Breast epithelium (tissue), 4 donors: ENCODE measurements around the gene NEK10. TPM values are rescaled to one million over a fixed set of nuclear protein-coding genes. Genes with fewer than 3 reads are reported as not detected.

Experiments
- DNase-seq, 2 donors: peaks; one replicate each; pipeline ENCODE4 v3.0.0-alpha.2; 2019; ENCODE audit warnings: low spot score in 2 of 2
- H3K27ac ChIP-seq, 2 donors: fragments of 200-600 bp; sonication (generic) in 1 of 2; one replicate each; pipeline ENCODE4 v1.5.1; 2016 to 2019; ENCODE audit warnings: mild to moderate bottlenecking in 1 of 2
- H3K27me3 ChIP-seq, 2 donors: fragments of 200-600 bp; sonication (generic) in 1 of 2; one replicate each; pipeline versions ENCODE4 v1.5.1 to v1.6.0; 2017 to 2019; ENCODE audit warnings: control low read depth in 1 of 2, mild to moderate bottlenecking in 1 of 2
- H3K36me3 ChIP-seq: fragments of 200-600 bp; one replicate; pipeline ENCODE4 v1.5.1; 2019
- H3K4me1 ChIP-seq, 2 donors: fragments of 200-600 bp; sonication (generic); one replicate each; pipeline ENCODE4 v1.5.1; 2016 to 2019; ENCODE audit warnings: control low read depth in 1 of 2
- H3K4me3 ChIP-seq, 3 donors: fragments of 200-600 bp; sonication (generic); 1 replicate in 2 of 3; 2 replicates in 1 of 3; pipeline ENCODE4 v1.5.1; 2016 to 2019; ENCODE audit warnings: mild to moderate bottlenecking in 3 of 3, moderate library complexity in 2 of 3
- H3K9me3 ChIP-seq, 2 donors: fragments of 200-600 bp; sonication (generic) in 1 of 2; one replicate each; pipeline ENCODE4 v1.5.1; 2016 to 2019; ENCODE audit warnings: control low read depth in 1 of 2
- POLR2A ChIP-seq: fragments of 450-650 bp; IDR thresholded peaks from one replicate; pipeline ENCODE4 v1.6.1; 2016; ENCODE audit warnings: antibody characterized with exemption, mild to moderate bottlenecking, moderate library complexity
- POLR2AphosphoS5 ChIP-seq, 3 donors: sonication (generic); formaldehyde crosslinking; IDR thresholded peaks; one replicate each; pipeline ENCODE4 v1.6.1; 2017; ENCODE audit warnings: antibody characterized with exemption in 3 of 3
- intact Hi-C: fragments of 100-400 bp; cut with DNase I; formaldehyde crosslinking; loops from one replicate; pipeline ENCODE4 v1.15.1; 2023; ENCODE audit warnings: low total_unique reads
- total RNA-seq, 3 donors: library from RNA; depleted of rRNA; stranded (reverse); fragments of >200 nt; gene quantifications; one replicate each; pipeline ENCODE4 v1.1.0, GENCODE V29; 2016
- TF ChIP-seq, protein P1 (sequence below), 3 donors: fragments of 450-650 bp; IDR thresholded peaks; one replicate each; pipeline ENCODE4 v1.5.1; 2016 to 2017; ENCODE audit warnings: antibody characterized with exemption in 3 of 3, mild to moderate bottlenecking in 3 of 3, moderate library complexity in 3 of 3

NEK10 gene
- total RNA-seq, 3 donors from 2014 or later: 0.96 to 246 (median 48.4) TPM

DNA sequence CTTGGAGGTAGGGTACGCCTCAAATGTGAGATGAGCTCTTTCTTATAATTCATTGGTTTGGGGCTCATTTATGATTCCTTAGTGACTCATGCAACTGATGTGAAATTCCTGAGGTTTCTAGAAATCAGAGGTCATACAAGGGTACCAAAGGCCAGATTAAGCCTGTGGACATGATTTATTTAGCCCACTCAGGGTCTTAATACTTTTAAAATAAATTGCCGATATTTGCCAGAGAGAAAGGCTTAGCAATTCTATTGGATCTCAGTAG is 289.0 kb downstream of the NEK10 start:
- no peaks in the 10 kb centered on the region for H3K27me3 ChIP-seq
- H3K36me3 ChIP-seq: no peaks in the 10 kb centered on the region
- DNase-seq: no peak
- H3K9me3 ChIP-seq: no peaks in the 10 kb centered on the region
- no peak for TF ChIP-seq POLR2A
- TF ChIP-seq POLR2AphosphoS5 (IDR thresholded peaks at IDR 0.05): no peak
- TF ChIP-seq, protein P1, sequence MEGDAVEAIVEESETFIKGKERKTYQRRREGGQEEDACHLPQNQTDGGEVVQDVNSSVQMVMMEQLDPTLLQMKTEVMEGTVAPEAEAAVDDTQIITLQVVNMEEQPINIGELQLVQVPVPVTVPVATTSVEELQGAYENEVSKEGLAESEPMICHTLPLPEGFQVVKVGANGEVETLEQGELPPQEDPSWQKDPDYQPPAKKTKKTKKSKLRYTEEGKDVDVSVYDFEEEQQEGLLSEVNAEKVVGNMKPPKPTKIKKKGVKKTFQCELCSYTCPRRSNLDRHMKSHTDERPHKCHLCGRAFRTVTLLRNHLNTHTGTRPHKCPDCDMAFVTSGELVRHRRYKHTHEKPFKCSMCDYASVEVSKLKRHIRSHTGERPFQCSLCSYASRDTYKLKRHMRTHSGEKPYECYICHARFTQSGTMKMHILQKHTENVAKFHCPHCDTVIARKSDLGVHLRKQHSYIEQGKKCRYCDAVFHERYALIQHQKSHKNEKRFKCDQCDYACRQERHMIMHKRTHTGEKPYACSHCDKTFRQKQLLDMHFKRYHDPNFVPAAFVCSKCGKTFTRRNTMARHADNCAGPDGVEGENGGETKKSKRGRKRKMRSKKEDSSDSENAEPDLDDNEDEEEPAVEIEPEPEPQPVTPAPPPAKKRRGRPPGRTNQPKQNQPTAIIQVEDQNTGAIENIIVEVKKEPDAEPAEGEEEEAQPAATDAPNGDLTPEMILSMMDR (IDR thresholded peaks at IDR 0.05): no peak
- no peak overlapping the region for H3K4me3 ChIP-seq
- H3K4me1 ChIP-seq: no peaks in the 10 kb centered on the region
- H3K27ac ChIP-seq: no peak overlapping the region
- intact Hi-C loops: no loop called here

DNA sequence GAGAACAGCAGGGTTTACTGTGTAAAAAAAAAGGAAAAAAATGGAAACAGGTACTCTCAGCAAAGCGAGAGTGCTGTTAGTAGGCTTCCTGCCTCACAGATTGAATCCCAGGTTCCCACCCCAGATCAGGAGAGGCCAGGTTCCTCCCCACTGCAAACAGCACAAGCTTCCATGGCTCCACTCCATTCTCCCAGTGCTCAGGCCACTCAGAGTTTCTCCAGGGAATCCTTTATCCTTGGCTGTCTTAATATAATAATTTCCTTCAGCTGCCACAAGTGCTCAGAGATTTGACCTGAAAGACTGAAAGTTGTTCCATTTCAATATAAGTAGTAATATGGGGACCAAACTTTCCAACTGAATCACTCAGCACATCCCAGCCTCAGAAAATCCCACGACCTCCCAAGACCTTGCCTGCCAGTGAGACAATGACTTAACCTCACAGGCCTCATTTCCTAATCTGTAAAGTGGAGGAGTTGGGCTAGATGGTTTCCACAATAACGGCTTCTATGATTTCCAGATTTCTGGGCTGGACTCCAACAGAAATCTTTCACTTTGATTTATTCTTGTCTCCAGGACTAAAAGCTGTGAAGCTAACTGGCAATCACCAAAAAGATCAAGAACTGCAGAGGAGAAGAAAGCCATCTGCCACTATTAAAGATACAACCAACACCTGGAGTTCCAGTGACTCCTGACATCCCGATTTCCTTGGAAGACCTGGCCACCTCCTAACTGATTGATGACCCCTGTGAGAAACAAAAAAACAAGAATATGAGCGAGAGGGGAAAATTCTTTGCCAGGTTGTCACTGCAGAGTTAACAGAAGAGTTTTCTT is 289.5 kb downstream of the NEK10 start:
- Histone ChIP-seq H3K27me3 (no peaks in the 10 kb centered on the region), H3K9me3 (no peaks in the 10 kb centered on the region), H3K4me1 (no peaks in the 10 kb centered on the region), H3K36me3 (no peaks in the 10 kb centered on the region), H3K4me3 (no peak overlapping the region), H3K27ac (no peak overlapping the region)
- DNase-seq: no peak
- no peak for TF ChIP-seq POLR2AphosphoS5 (IDR thresholded peaks at IDR 0.05)
- TF ChIP-seq POLR2A: no peak
- TF ChIP-seq, protein P1 (IDR thresholded peaks at IDR 0.05): no peak
- intact Hi-C loops: no loop called here

DNA sequence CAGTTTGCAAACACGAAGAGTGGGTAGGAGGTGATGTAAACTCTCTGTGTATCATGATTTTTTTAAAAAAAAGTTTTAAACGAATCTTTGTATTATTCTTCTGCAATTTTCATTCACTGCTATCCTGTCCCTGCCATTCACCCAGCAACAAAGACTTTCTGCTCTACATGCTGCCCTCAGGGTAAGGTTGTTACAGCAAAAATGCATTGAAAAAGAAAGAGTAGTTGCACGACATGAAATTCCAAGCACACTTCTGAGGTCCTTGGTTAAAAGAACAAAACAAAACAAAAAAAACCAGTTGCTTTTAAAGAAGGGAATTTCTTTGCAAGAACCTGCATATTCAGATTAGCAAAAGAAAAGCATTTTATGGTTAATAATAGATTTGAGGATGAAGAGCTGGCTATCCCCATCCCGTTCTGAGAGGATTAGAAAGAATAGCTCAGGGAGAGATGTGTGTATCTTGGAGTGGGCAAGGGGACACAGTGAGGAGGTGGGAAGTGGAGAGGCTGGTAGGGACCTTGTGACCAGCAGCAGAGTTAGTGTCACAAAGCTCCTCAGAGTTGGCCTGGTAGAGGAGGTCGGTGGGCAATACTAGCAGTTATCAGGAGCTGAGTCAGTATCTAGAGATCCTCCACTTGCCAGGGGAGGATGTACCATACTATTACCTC is 290.8 kb downstream of the NEK10 start:
- DNase-seq: no peak
- no peaks in the 10 kb centered on the region for H3K27me3 ChIP-seq
- no peak overlapping the region for H3K4me3 ChIP-seq
- no peaks in the 10 kb centered on the region for H3K36me3 ChIP-seq
- TF ChIP-seq, protein P1 (IDR thresholded peaks at IDR 0.05): no peak
- TF ChIP-seq POLR2AphosphoS5 (IDR thresholded peaks at IDR 0.05) (no peak), POLR2A (no peak)
- intact Hi-C loops: no loop called here
- H3K9me3 ChIP-seq: no peaks in the 10 kb centered on the region
- no peaks in the 10 kb centered on the region for H3K4me1 ChIP-seq
- no peak overlapping the region for H3K27ac ChIP-seq

DNA sequence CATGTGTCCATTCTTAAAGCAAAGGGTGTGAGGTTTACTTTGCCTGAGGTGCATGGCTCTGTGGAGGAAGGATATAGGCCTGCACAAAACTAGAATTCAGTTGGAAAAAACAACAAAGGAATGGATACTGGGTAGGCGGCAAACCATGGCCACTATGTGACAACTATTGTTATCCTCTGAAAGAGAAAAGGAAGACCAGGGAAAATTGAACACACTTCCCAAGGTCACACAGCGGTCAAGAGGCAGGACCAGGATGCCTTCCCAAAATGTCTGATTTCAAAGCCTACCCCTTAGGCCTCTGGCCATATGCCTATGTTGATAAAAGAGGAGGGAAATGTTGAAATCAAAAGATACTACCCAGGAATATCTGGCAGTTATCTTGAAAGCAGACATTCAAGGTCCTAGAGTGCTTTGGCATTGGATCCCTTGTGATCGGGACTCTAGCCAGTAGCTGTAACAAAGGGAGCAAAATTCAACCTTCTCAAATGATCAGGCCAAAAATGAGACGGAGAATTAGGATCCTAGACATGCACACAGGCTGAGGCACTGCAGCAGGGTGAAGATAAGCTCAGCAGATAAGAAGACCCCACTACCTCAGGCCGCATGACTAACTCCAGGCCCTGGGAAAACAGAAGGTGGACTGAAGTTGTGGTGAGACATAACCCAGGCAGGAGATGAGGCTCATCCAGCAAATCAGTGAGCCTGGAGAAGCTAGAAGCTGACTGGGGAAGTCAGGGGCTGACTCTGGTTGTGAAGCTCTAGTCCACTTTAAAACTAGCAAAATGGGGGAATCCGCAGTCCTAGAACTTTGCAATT is 292.2 kb downstream of the NEK10 start:
- H3K36me3 ChIP-seq: no peaks in the 10 kb centered on the region
- no peak for DNase-seq
- no peaks in the 10 kb centered on the region for H3K9me3 ChIP-seq
- peaks cover 0 to 2% of the 10 kb centered on the region in 2 donors for H3K27me3 ChIP-seq
- H3K4me1 ChIP-seq: no peaks in the 10 kb centered on the region
- TF ChIP-seq POLR2AphosphoS5 (IDR thresholded peaks at IDR 0.05) (no peak), POLR2A (no peak)
- TF ChIP-seq, protein P1 (IDR thresholded peaks at IDR 0.05): no peak
- H3K4me3 ChIP-seq: no peak overlapping the region
- no peak overlapping the region for H3K27ac ChIP-seq
- intact Hi-C loops: no loop called here

DNA sequence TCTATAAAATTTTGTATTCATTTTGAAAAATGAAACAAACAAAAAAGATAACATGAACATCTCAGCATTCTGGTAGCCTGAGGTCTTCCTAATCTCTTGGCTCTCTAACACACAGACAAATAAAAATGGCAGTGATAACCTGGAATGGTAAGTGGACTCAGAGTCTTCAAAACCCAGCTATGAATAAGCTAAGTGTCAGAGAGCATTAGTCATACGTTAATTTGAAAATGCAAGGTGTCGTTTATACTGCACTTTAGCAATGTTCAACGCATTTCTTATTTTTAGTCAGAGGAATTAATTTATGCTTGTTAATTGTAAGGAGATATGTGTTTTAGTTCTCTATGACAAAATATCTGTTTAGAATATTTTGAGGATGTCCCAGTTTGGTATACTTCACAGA is 294.3 kb downstream of the NEK10 start:
- Histone ChIP-seq H3K4me3 (no peak overlapping the region), H3K4me1 (no peaks in the 10 kb centered on the region), H3K27me3 (peaks cover 0 to 7% of the 10 kb centered on the region in 2 donors), H3K9me3 (no peaks in the 10 kb centered on the region), H3K36me3 (no peaks in the 10 kb centered on the region), H3K27ac (no peak overlapping the region)
- no peak for DNase-seq
- TF ChIP-seq POLR2AphosphoS5 (IDR thresholded peaks at IDR 0.05) (no peak), POLR2A (no peak)
- TF ChIP-seq, protein P1 (IDR thresholded peaks at IDR 0.05): no peak
- intact Hi-C loops: no loop called here
